Measurements from ENCODE around the gene SMC1B. TPM values are rescaled to one million over a fixed set of nuclear protein-coding genes. Genes with fewer than 3 reads are reported as not detected.
"Not testable (repeated sequence)": the region's sequence is repeated elsewhere in the genome, so short reads cannot be mapped to it uniquely, and the experiment has no call there.

Gene SMC1B
- polyA plus RNA-seq, 2 of the 4 experiments (the other 2 are of a cell fraction): 0.03 TPM; not detected in 1

DNA sequence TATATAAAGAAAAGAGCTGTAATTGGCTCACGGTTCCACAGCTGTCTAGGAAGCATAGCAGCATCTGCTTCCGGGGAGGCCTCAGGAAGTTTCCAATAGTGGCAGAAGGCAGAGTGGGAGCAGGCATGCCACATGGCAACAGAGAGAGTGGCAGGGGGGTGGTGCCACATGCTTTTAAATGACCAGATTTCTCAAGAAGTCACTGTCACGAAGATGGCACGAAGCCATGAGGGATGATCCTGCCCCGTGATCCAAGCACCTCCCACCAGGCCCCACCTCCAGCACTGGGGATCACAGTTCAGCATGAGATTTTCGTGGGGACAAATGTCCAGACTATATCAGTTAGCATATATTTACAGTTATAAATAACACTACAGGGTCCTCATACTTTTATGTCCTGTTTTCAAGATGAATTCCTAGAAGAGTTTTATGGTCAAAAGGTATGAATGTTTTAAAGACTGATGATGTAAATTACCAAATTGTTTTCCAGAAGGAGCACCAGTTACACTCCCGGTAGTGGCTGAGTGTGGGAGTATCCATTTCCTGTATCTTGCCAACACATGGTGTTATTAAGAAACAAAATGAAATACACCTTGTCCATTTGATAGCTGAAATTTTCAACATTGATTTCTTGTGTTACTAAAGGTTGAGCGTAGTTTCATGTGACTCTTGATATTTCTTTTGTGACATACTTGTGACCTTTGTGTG lies 84.4 kb downstream of the SMC1B start (continued):
- no peak for TF ChIP-seq FOSL2 (IDR thresholded peaks at IDR 0.05)
- TF ChIP-seq FOSL2 (CRISPR knock-in tag; IDR thresholded peaks at IDR 0.05): no peak
- TF ChIP-seq TFCP2L1 (CRISPR knock-in tag; IDR thresholded peaks at IDR 0.05): no peak
- no peak for TF ChIP-seq RFX5 (IDR thresholded peaks at IDR 0.05)
- no peak for TF ChIP-seq POLR2A (IDR thresholded peaks at IDR 0.05; ENCODE audit: low read length)

GRCh38 chr22:45328261-45328660 lies 85.1 kb downstream of the SMC1B start:
- POLR2A ChIA-PET; DNase-seq (ENCODE audit: low read depth in 1 of 2, low spot score in 1 of 2); H3K9me3 ChIP-seq; H3K4me1 ChIP-seq; H3K4me2 ChIP-seq; H3K4me3 ChIP-seq; H3K27ac ChIP-seq; CTCF ChIA-PET: not testable (repeated sequence)
- peak; percentile 70 for FAIRE-seq
- 96% methylated on average over 5 of the region's 8 CpGs for WGBS (ENCODE audit: missing lambda C conversion rate)
- ATAC-seq: 0 out of 6 replicates have a peak, but pooled peaks of 1 of the 2 experiments have one; percentile 34

GRCh38 chr22:45324311-45324711 lies 89.1 kb downstream of the SMC1B start:
- TF ChIP-seq CHD4 (IDR thresholded peaks at IDR 0.05; ENCODE audit: borderline replicate concordance) (no peak), RAD21 (conservative IDR thresholded peaks at IDR 0.05 in 1 of 2, IDR thresholded peaks at IDR 0.05 in 1 of 2) (no peak), FOSL2 (IDR thresholded peaks at IDR 0.05) (no peak), FOSL2 (CRISPR knock-in tag; IDR thresholded peaks at IDR 0.05) (no peak), ELK1 (IDR thresholded peaks at IDR 0.05; ENCODE audit: low read depth, low read length) (no peak), FOXS1 (CRISPR knock-in tag; IDR thresholded peaks at IDR 0.05) (no peak), CBX8 (IDR thresholded peaks at IDR 0.05) (no peak), PHF8 (IDR thresholded peaks at IDR 0.05; ENCODE audit: borderline replicate concordance, low read depth) (no peak), FOSB (CRISPR knock-in tag; IDR thresholded peaks at IDR 0.05) (no peak), RNF2 (IDR thresholded peaks at IDR 0.05; ENCODE audit: borderline replicate concordance, low read depth) (no peak), POLR2AphosphoS2 (conservative IDR thresholded peaks at IDR 0.05; ENCODE audit: low read length) (no peak), HOXB5 (CRISPR knock-in tag; IDR thresholded peaks at IDR 0.05) (no peak), BHLHE40 (IDR thresholded peaks at IDR 0.05; ENCODE audit: low read depth, low read length) (no peak), CHD2 (IDR thresholded peaks at IDR 0.05; ENCODE audit: low read length, partially characterized antibody) (no peak), CBX2 (IDR thresholded peaks at IDR 0.05; ENCODE audit: borderline replicate concordance, low read depth) (no peak), ZC3H11A (IDR thresholded peaks at IDR 0.05) (no peak), HOXA7 (CRISPR knock-in tag; IDR thresholded peaks at IDR 0.05) (no peak)
- TF ChIP-seq, protein P1, sequence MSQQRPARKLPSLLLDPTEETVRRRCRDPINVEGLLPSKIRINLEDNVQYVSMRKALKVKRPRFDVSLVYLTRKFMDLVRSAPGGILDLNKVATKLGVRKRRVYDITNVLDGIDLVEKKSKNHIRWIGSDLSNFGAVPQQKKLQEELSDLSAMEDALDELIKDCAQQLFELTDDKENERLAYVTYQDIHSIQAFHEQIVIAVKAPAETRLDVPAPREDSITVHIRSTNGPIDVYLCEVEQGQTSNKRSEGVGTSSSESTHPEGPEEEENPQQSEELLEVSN (IDR thresholded peaks at IDR 0.05; ENCODE audit: borderline replicate concordance, low read depth): no peak
- TF ChIP-seq, protein P2, sequence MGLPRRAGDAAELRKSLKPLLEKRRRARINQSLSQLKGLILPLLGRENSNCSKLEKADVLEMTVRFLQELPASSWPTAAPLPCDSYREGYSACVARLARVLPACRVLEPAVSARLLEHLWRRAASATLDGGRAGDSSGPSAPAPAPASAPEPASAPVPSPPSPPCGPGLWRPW (IDR thresholded peaks at IDR 0.05): no peak
- WGBS (ENCODE audit: missing lambda C conversion rate): 90% methylated on average over 5 of the region's 12 CpGs
- Histone ChIP-seq H3K4me1 (no peaks in the 10 kb centered on the region), H3K4me3 (no peak overlapping the region), H3K4me2 (no peak overlapping the region), H3K9me3 (no peaks in the 10 kb centered on the region), H3K27ac (no peak overlapping the region)
- no peak for DNase-seq (ENCODE audit: low read depth in 1 of 2, low spot score in 1 of 2)
- no peak for FAIRE-seq
- no peak for ATAC-seq
- POLR2A ChIA-PET: no interaction called here
- CTCF ChIA-PET: interaction anchor here (1.1 kb wide), 1 partner anchor 17 kb away, joined by 3 read pairs; no protein-coding TSS in a partner anchor

Data from A549 (cell line).